Fibroblast of villous mesenchyme (primary cell): Measurements from ENCODE around the gene PCSK4. TPM values are rescaled to one million over a fixed set of nuclear protein-coding genes. Genes with fewer than 3 reads are reported as not detected.

Source experiments
- DNase-seq: peaks from one replicate; pipeline ENCODE4 v3.0.0-alpha.2; 2010; ENCODE audit warnings: low read depth
- H3K4me3 ChIP-seq: 2 replicates; pipeline ENCODE4 v1.5.1; 2011; ENCODE audit warnings: low read depth, mild to moderate bottlenecking, low read length
- total RNA-seq: library from RNA; depleted of rRNA; stranded (reverse); fragments of >200 nt; gene quantifications from 2 replicates; pipeline ENCODE4 v1.2.3, GENCODE V29; 2012
- TF ChIP-seq, protein P1 (sequence below): IDR thresholded peaks from 2 replicates; pipeline ENCODE4 v1.5.1; 2012; ENCODE audit warnings: low read depth, mild to moderate bottlenecking, low read length; ENCODE audit not compliant: insufficient read depth

PCSK4 gene
- total RNA-seq, 1 donor: 1.3 TPM

DNA sequence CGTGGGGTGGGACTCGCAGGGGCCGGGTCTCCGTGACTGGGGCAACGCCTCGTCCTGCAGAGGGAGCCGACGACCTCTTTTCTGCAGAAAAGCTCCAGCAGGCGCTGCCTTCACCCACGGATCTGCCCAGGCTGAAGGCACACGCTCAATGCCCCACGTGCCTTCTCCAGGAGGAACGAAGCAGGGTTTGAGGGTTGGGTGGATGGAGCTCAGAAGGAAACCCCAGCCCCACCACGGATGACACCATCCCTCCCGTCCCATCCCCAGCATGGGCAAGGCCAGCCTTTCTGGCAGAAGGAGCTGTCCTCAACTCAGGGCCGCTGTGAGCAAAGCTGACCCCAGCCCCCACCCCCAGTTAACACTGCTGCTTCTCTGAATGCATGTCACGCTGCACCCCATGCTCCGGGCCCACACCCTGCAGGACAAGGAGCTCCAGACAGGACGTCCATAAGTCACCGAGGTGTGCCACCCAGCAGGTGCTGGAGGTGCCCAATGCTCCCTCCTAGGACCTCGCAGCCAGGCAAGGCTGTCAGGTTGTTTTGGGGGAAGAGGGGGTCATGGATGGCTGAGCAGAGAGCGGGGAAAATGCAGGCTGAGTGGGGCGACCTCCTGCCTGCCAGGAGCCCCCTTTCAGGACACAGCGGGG, 18.5 kb downstream of the PCSK4 start:
- DNase-seq: no peak
- TF ChIP-seq, protein P1, sequence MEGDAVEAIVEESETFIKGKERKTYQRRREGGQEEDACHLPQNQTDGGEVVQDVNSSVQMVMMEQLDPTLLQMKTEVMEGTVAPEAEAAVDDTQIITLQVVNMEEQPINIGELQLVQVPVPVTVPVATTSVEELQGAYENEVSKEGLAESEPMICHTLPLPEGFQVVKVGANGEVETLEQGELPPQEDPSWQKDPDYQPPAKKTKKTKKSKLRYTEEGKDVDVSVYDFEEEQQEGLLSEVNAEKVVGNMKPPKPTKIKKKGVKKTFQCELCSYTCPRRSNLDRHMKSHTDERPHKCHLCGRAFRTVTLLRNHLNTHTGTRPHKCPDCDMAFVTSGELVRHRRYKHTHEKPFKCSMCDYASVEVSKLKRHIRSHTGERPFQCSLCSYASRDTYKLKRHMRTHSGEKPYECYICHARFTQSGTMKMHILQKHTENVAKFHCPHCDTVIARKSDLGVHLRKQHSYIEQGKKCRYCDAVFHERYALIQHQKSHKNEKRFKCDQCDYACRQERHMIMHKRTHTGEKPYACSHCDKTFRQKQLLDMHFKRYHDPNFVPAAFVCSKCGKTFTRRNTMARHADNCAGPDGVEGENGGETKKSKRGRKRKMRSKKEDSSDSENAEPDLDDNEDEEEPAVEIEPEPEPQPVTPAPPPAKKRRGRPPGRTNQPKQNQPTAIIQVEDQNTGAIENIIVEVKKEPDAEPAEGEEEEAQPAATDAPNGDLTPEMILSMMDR: no peak

DNA sequence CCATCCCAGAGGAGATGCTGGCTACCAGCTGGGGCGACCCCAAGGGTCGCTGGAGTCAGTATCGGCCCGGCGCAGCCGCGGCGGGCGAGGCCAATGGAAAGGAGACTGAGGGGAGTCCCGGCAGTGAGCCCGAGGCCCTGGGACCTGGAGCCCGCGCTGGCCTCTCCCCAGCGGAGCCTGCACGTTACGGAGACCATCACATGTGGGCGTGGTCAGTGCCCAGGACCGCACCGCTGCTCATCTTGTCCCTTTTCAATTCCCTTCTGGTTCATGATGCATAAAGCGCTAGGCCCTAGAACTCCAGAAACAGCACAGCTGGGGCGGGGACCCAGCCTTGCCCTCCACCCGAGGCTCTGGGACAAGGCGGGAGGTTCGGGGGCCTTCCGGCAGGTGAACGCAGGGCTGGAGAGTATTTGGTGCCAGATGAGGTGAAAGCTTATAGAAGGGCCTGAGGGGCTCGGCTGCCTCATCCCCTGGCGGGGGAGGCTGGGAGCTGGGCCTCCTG, 19.1 kb downstream of the PCSK4 start:
- TF ChIP-seq, protein P1: no peak
- peak overlapping the region; percentile 49 for H3K4me3 ChIP-seq
- DNase-seq: peak; percentile 16

More for the DNA sequence above, 18.5 kb downstream of the PCSK4 start:
- H3K4me3 ChIP-seq: no peak overlapping the region

DNA sequence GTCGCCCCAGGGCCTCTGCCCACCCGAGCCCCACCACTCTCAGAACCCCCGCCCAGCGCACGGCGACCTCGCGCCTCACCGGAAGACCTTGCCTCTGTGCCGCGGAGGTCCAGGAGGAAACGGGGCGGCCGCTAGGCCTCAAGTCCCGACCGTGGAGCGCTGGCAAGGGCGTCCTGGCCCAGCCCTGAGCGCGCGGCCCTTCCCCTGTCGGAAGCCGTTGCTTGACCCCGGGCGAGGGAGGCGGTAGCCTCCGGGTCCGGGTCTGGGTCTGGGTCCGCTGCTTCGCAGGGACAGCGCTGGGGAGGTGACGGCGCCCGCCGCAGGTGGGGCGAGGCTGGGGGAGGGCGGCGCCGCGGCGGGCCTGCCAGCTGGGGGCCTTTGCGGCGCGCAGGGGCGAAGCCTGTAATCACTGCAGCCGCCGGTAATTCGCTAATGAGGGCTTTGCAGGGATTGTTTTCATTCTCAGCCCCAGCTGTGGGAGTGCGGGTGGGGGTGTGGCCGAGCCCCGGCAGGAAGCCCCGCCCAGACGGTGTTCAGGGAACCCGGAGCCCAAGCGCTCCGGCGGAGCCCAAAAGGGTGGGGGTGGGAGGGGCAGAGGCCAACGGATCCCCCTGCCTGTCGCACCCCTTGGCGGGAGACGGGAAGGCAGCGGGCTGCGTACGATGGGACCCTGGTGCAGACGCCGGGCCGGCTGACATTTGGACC, 19.7 kb downstream of the PCSK4 start:
- peak; percentile 51 for DNase-seq
- H3K4me3 ChIP-seq: peak overlapping the region; percentile 49
- TF ChIP-seq, protein P1: no peak

DNA sequence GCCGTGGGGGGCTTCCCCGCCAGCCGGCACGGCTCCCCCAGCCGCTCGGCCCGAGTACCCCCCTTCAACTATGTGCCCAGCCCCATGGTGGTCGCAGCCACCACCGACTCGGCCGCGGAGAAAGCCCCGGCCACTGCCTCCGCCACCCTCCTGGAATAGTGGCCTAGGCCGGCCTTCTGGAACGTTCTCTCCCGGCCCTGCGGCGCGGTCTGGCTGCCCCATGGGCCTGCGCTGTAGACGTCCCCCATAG, 20.2 kb downstream of the PCSK4 start:
- TF ChIP-seq, protein P1: no peak
- no peak for DNase-seq
- peak overlapping the region; percentile 49 for H3K4me3 ChIP-seq

DNA sequence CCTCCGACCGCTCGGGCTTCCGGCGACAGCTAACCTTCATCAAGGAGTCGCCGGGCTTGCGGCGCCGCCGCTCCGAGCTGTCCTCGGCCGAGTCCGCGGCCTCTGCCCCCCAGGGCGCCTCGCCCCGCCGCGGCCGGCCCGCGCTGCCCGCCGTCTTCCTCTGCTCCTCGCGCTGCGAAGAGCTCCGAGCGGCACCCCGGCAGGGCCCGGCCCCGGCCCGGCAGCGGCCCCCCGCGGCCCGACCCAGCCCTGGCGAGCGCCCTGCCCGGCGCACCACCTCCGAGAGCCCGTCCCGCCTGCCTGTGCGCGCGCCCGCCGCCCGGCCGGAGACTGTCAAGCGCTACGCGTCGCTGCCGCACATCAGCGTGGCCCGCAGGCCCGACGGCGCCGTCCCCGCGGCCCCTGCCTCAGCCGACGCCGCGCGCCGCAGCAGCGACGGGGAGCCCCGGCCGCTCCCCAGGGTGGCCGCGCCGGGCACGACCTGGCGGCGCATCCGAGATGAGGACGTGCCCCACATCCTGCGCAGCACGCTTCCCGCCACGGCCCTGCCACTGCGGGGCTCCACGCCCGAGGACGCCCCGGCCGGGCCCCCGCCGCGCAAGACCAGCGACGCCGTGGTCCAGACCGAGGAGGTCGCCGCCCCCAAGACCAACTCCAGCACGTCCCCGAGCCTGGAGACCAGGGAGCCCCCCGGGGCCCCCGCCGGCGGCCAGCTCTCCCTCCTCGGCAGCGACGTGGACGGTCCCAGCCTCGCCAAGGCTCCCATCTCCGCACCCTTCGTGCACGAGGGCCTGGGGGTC, 20.7 kb downstream of the PCSK4 start:
- peak overlapping the region; percentile 49 for H3K4me3 ChIP-seq
- TF ChIP-seq, protein P1: no peak
- DNase-seq: peak; percentile 14

DNA sequence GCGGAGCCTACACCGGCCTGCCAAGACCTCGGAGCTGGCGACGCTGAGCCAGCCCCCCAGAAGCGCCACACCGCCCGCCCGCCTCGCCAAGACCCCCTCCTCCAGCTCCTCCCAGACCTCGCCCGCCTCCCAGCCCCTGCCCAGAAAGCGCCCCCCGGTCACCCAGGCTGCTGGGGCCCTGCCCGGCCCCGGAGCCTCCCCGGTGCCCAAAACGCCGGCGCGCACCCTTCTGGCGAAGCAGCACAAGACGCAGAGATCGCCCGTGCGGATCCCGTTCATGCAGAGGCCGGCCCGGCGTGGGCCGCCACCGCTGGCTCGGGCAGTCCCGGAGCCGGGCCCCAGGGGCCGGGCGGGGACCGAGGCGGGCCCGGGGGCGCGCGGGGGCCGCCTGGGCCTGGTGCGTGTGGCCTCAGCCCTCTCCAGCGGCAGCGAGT, 21.3 kb downstream of the PCSK4 start:
- H3K4me3 ChIP-seq: peak overlapping the region; percentile 18
- peak; percentile 34 for DNase-seq
- TF ChIP-seq, protein P1: no peak
